Gastrocnemius medialis (tissue), 4 donors: ENCODE results near the gene CD22. TPM values are rescaled to one million over a fixed set of nuclear protein-coding genes. Genes with fewer than 3 reads are reported as not detected.

Experiments
- ATAC-seq, 2 donors: fragments of 150-250 bp; one replicate each; pipeline ENCODE4 v1.9.1; 2016
- DNase-seq, 2 donors: peaks; one replicate each; pipeline ENCODE4 v3.0.0-alpha.2; 2019
- H3K27ac ChIP-seq, 4 donors: fragments of 200-600 bp; sonication (generic); 1 replicate in 1 of 4; 2 replicates in 3 of 4; pipeline ENCODE4 v1.5.1; 2016 to 2018; ENCODE audit warnings: mild to moderate bottlenecking in 2 of 4, moderate library complexity in 1 of 4
- H3K27me3 ChIP-seq, 3 donors: fragments of 200-600 bp; sonication (generic) in 2 of 3; 1 replicate in 1 of 3; 2 replicates in 2 of 3; pipeline versions ENCODE4 v1.5.1 to v1.6.0; 2016 to 2019; ENCODE audit warnings: mild to moderate bottlenecking in 1 of 3, moderate library complexity in 1 of 3
- H3K36me3 ChIP-seq, 2 donors: fragments of 200-600 bp; sonication (generic) in 1 of 2; one replicate each; pipeline ENCODE4 v1.5.1; 2017 to 2018
- H3K4me1 ChIP-seq, 2 donors: fragments of 200-600 bp; sonication (generic) in 1 of 2; one replicate each; pipeline ENCODE4 v1.5.1; 2016 to 2017; ENCODE audit warnings: mild to moderate bottlenecking in 2 of 2
- H3K4me3 ChIP-seq, 4 donors: fragments of 200-600 bp; sonication (generic) in 3 of 4; 1 replicate in 1 of 4; 2 replicates in 3 of 4; pipeline ENCODE4 v1.5.1; 2016 to 2019; ENCODE audit warnings: mild to moderate bottlenecking in 2 of 4
- H3K9me3 ChIP-seq, 3 donors: fragments of 200-600 bp; sonication (generic) in 2 of 3; 1 replicate in 1 of 3; 2 replicates in 2 of 3; pipeline ENCODE4 v1.5.1; 2016 to 2019
- CTCF ChIP-seq, 5 experiments: fragments of 450-650 bp in 3 of 5; fragments of 200-600 bp in 2 of 5; sonication (generic) in 2 of 5; IDR thresholded peaks in 4 of 5; conservative IDR thresholded peaks in 1 of 5; 1 replicate in 4 of 5; 2 replicates in 1 of 5; pipeline ENCODE4 v1.5.1; 2016 to 2019; ENCODE audit warnings: antibody characterized with exemption in 5 of 5, mild to moderate bottlenecking in 3 of 5, moderate library complexity in 3 of 5
- POLR2A ChIP-seq, 2 donors: fragments of 450-650 bp; IDR thresholded peaks; one replicate each; pipeline ENCODE4 v1.6.1; 2017; ENCODE audit warnings: antibody characterized with exemption in 2 of 2, mild to moderate bottlenecking in 2 of 2, moderate library complexity in 2 of 2
- in situ Hi-C, 4 donors: fragments of 200-750 bp; cut with MboI; loops; one replicate each; pipeline versions ENCODE4 v1.15.0 to v1.8.0; 2017; ENCODE audit warnings: low sequenced_read_pairs in 4 of 4
- intact Hi-C: fragments of 100-400 bp; cut with DNase I; formaldehyde crosslinking; loops from one replicate; pipeline ENCODE4 v1.15.1; 2023; ENCODE audit warnings: low total_unique reads
- total RNA-seq, 4 donors: library from RNA; depleted of rRNA; stranded (reverse); fragments of >200 nt; gene quantifications; one replicate each; pipeline versions ENCODE4 v1.1.0 to v1.2.3, GENCODE V29; 2016

CD22 gene
- total RNA-seq, 4 donors from 2014 or later = 0.59 TPM; not detected in 3

- in situ Hi-C loops = no loop called here
Observed at GRCh38 chr19:35380450-35381124, 51.6 kb downstream of the CD22 start.

DNA sequence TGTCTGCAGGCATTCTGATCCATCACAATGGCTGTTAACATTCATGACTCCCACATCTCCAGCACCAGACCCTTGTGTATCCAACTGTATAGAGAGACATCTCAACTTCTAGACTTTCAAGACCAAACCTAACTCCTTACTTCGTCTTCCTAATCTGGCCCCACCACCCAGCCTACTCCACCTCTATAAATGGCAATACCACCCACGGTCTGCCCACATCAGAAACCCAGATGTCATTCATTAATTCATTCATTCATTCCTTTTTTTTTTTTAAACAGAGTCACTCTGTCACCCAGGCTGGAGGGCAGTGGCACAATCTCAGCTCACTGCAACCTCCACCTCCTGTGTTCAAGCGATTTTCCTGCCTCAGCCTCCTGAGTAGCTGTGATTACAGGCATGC lies 52.3 kb downstream of the CD22 start:
- H3K27ac ChIP-seq = no peak overlapping the region
- no peaks in the 10 kb centered on the region for H3K4me1 ChIP-seq
- no peak for TF ChIP-seq CTCF (IDR thresholded peaks at IDR 0.05 in 4 of 5, conservative IDR thresholded peaks at IDR 0.05 in 1 of 5)
- no peak for TF ChIP-seq POLR2A (IDR thresholded peaks at IDR 0.05)
- no peaks in the 10 kb centered on the region for H3K27me3 ChIP-seq
- no peaks in the 10 kb centered on the region for H3K36me3 ChIP-seq
- ATAC-seq = no peak
- DNase-seq = no peak
- no peaks in the 10 kb centered on the region for H3K9me3 ChIP-seq
- intact Hi-C loops (no loop called here), in situ Hi-C loops (no loop called here)
- H3K4me3 ChIP-seq = no peak overlapping the region

More at GRCh38 chr19:35380450-35381124, 51.6 kb downstream of the CD22 start:
- no peaks in the 10 kb centered on the region for H3K4me1 ChIP-seq
- H3K9me3 ChIP-seq = no peaks in the 10 kb centered on the region
- no peaks in the 10 kb centered on the region for H3K36me3 ChIP-seq
- ATAC-seq (no peak), DNase-seq (no peak)
- no peak for TF ChIP-seq POLR2A (IDR thresholded peaks at IDR 0.05)
- no peak for TF ChIP-seq CTCF (IDR thresholded peaks at IDR 0.05 in 4 of 5, conservative IDR thresholded peaks at IDR 0.05 in 1 of 5)
- no peaks in the 10 kb centered on the region for H3K27me3 ChIP-seq
- intact Hi-C loops = no loop called here
- no peak overlapping the region for H3K27ac ChIP-seq
- H3K4me3 ChIP-seq = no peak overlapping the region

DNA sequence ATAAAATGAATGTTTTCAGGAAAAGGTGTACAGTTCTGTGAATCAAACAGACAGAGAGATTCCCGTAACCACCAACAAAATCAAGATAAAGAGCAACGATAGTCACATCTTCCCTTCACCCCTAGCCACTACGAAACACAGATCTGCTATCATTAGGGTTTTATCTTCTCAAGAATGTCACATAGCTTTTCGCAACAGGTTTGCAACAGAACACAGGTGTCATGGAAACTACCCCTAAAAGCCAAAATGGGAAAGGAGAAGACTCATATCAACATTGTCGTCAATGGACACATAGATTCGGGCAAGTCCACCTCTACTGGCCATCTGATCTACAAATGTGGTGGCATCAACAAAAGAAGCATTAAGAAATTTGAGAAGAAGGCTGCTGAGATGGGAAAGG lies 52.9 kb downstream of the CD22 start:
- intact Hi-C loops = no loop called here
- in situ Hi-C loops = no loop called here
- no peak for ATAC-seq

DNA sequence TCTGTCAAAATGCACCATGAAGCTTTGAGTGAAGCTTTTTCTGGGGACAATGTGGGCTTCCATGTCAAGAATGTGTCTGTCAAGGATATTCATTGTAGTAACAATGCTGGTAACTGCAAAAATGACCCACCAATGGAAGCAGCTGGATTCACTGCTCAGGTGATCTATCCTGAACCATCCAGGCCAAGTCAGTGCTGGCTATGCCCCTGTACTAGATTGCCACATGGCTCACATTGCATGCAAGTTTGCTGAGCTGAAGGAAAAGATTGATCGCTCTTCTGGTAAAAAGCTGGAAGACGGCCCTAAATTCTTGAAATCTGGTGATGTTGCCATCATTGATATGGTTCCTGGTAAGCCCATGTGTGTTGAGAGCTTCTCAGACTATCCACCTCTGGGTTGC lies 54.5 kb downstream of the CD22 start:
- TF ChIP-seq CTCF (IDR thresholded peaks at IDR 0.05 in 4 of 5, conservative IDR thresholded peaks at IDR 0.05 in 1 of 5) = no peak
- no peak for TF ChIP-seq POLR2A (IDR thresholded peaks at IDR 0.05)
- H3K4me3 ChIP-seq = no peak overlapping the region
- H3K4me1 ChIP-seq = no peaks in the 10 kb centered on the region
- H3K27me3 ChIP-seq = no peaks in the 10 kb centered on the region
- peaks cover 0 to 5% (median 0%) of the 10 kb centered on the region in 3 donors for H3K9me3 ChIP-seq
- intact Hi-C loops = no loop called here
- ATAC-seq = no peak
- no peak overlapping the region for H3K27ac ChIP-seq
- in situ Hi-C loops = no loop called here
- DNase-seq = no peak
- no peaks in the 10 kb centered on the region for H3K36me3 ChIP-seq

More for the DNA sequence above, 52.9 kb downstream of the CD22 start:
- no peaks in the 10 kb centered on the region for H3K27me3 ChIP-seq
- no peak for DNase-seq
- H3K27ac ChIP-seq = no peak overlapping the region
- H3K4me3 ChIP-seq = no peak overlapping the region
- no peaks in the 10 kb centered on the region for H3K36me3 ChIP-seq
- H3K9me3 ChIP-seq = no peaks in the 10 kb centered on the region
- TF ChIP-seq POLR2A (IDR thresholded peaks at IDR 0.05) (no peak), CTCF (IDR thresholded peaks at IDR 0.05 in 4 of 5, conservative IDR thresholded peaks at IDR 0.05 in 1 of 5) (no peak)
- no peaks in the 10 kb centered on the region for H3K4me1 ChIP-seq
